Activated CD4-positive, CD25-positive, alpha-beta regulatory T cell treated with anti-CD3 and anti-CD28 coated beads, Interleukin-2, amount 50 U/mL, for 16 hours (primary cell): ENCODE data around the gene CLDN12.

Source experiments
- DNase-seq: peaks from one replicate; pipeline ENCODE4 v3.0.0-alpha.2; 2020; ENCODE audit warnings: low read depth, low spot score

CLDN12 gene

GRCh38 chr7:90403174-90404113, at the start of gene CLDN12:
CLDN12 (plus strand) TSS chr7:90403461; CDS start chr7:90412677, 9,216 bp downstream.
- DNase-seq, result peak; percentile 31

GRCh38 chr7:90383422-90383821, 19.8 kb upstream of the CLDN12 start:
- no peak for DNase-seq

GRCh38 chr7:90383861-90384260, 19.4 kb upstream of the CLDN12 start:
- no peak for DNase-seq

- DNase-seq, result no peak
These were observed 18.8 kb upstream of the CLDN12 start for GRCh38 chr7:90384433-90384832.

- no peak for DNase-seq
These were observed 15.6 kb upstream of the CLDN12 start for GRCh38 chr7:90387470-90388240.

GRCh38 chr7:90390926-90391325, 12.3 kb upstream of the CLDN12 start:
- DNase-seq, result no peak

GRCh38 chr7:90391488-90391887, 11.8 kb upstream of the CLDN12 start:
- DNase-seq, result no peak

GRCh38 chr7:90396420-90396819, 6.8 kb upstream of the CLDN12 start:
- no peak for DNase-seq

- DNase-seq, result no peak
These were observed 1.3 kb upstream of the CLDN12 start for GRCh38 chr7:90401989-90402388.

GRCh38 chr7:90402785-90403173, 482 bp upstream of the CLDN12 start:
- DNase-seq, result no peak

GRCh38 chr7:90404777-90405176, 1.5 kb downstream of the CLDN12 start:
- no peak for DNase-seq

GRCh38 chr7:90407484-90407821, 4.2 kb downstream of the CLDN12 start:
- no peak for DNase-seq

- no peak for DNase-seq
These were observed 4.9 kb downstream of the CLDN12 start for GRCh38 chr7:90408142-90408541.

GRCh38 chr7:90409667-90410066, 6.4 kb downstream of the CLDN12 start:
- no peak for DNase-seq

- DNase-seq, result no peak
These were observed 8.2 kb downstream of the CLDN12 start for GRCh38 chr7:90411510-90411909.

GRCh38 chr7:90412458-90413184, 9.4 kb downstream of the CLDN12 start:
- DNase-seq, result no peak

GRCh38 chr7:90413185-90413528, 9.9 kb downstream of the CLDN12 start:
- no peak for DNase-seq

- DNase-seq, result no peak
These were observed 18.4 kb downstream of the CLDN12 start for GRCh38 chr7:90421651-90422050.

- no peak for DNase-seq
These were observed 21.5 kb downstream of the CLDN12 start for GRCh38 chr7:90424720-90425119.

GRCh38 chr7:90425376-90425775, 22.1 kb downstream of the CLDN12 start:
- no peak for DNase-seq

- DNase-seq, result no peak
These were observed 27.6 kb downstream of the CLDN12 start for GRCh38 chr7:90430614-90431460.
